Right lobe of liver (tissue), 6 donors: ENCODE measurements around the gene ROR2. TPM values are rescaled to one million over a fixed set of nuclear protein-coding genes. Genes with fewer than 3 reads are reported as not detected.

ENCODE experiments used
- ATAC-seq, 4 donors: fragments of 200-7000 bp; cut with Tn5 transposase; one replicate each; pipeline ENCODE4 v1.9.1; 2020; ENCODE audit warnings: mild to moderate bottlenecking in 4 of 4, moderate library complexity in 4 of 4
- DNase-seq, 3 donors: peaks; one replicate each; pipeline ENCODE4 v3.0.0-alpha.2; 2020
- H3K27ac ChIP-seq, 3 donors: fragments of 200-600 bp; one replicate each; pipeline ENCODE4 v1.8.0; 2022
- H3K27me3 ChIP-seq, 2 donors: fragments of 200-600 bp; one replicate each; pipeline ENCODE4 v1.8.0; 2022
- H3K36me3 ChIP-seq, 4 donors: fragments of 200-600 bp; sonication (generic) in 1 of 4; one replicate each; pipeline versions ENCODE4 v1.5.1 to v1.8.0; 2017 to 2022; ENCODE audit warnings: control low read depth in 1 of 4
- H3K4me1 ChIP-seq, 4 donors: fragments of 200-600 bp; sonication (generic) in 1 of 4; one replicate each; pipeline versions ENCODE4 v1.5.1 to v1.8.0; 2017 to 2022; ENCODE audit warnings: control low read depth in 1 of 4
- H3K4me3 ChIP-seq, 3 donors: fragments of 200-600 bp; one replicate each; pipeline ENCODE4 v1.8.0; 2022
- H3K9me3 ChIP-seq, 4 donors: fragments of 200-600 bp; sonication (generic) in 1 of 4; one replicate each; pipeline versions ENCODE4 v1.5.1 to v1.8.0; 2017 to 2022; ENCODE audit warnings: control low read depth in 1 of 4
- POLR2A ChIP-seq: fragments of 450-650 bp; IDR thresholded peaks from one replicate; pipeline ENCODE4 v1.6.1; 2017; ENCODE audit warnings: antibody characterized with exemption, mild to moderate bottlenecking
- WGBS: methylation state at CpG from one replicate; pipeline ENCODE4 v1.1.6; 2018; ENCODE audit warnings: low coverage, low lambda C conversion rate; ENCODE audit not compliant: insufficient coverage; ENCODE audit errors: missing lambda C conversion rate; 5-methylcytosine and 5-hydroxymethylcytosine counted together
- intact Hi-C, 2 donors: fragments of 100-400 bp; cut with DNase I; formaldehyde crosslinking; loops; one replicate each; pipeline versions ENCODE4 v1.11.2 to v1.14.1; 2022
- total RNA-seq, 6 experiments: library from RNA; depleted of rRNA in 2 of 6; stranded (reverse); fragments of >200 nt in 2 of 6; fragmentation: NEBNext Ultra II Directional in 3 of 6; extraction: Animal tissue kit (Norgen Biotek cat#: 25700) in 3 of 6; gene quantifications; one replicate each; pipeline versions ENCODE4 v1.1.0 to v1.2.4, GENCODE V29; 2016 to 2023
- TF ChIP-seq, protein P1 (sequence below), 4 donors: fragments of 200-600 bp in 3 of 4; fragments of 450-650 bp in 1 of 4; IDR thresholded peaks; one replicate each; pipeline versions ENCODE4 v1.5.1 to v1.8.0; 2016 to 2022; ENCODE audit warnings: antibody characterized with exemption in 4 of 4, mild to moderate bottlenecking in 2 of 4
- donor health status: DM: no; HTN: yes; CAD: no.
- donor health status: DM: no; HTN: no; CAD: no.
- donor health status: DM: no; HTN: no; CAD: no.
- donor health status: DM: no; HTN: yes; CAD: no.
- donor health status: DM: no; HTN: yes; CAD: no.

Gene ROR2
- total RNA-seq, 6 experiments from 2014 or later: 0.12 to 1.2 (median 0.49) TPM; not detected in 1

DNA sequence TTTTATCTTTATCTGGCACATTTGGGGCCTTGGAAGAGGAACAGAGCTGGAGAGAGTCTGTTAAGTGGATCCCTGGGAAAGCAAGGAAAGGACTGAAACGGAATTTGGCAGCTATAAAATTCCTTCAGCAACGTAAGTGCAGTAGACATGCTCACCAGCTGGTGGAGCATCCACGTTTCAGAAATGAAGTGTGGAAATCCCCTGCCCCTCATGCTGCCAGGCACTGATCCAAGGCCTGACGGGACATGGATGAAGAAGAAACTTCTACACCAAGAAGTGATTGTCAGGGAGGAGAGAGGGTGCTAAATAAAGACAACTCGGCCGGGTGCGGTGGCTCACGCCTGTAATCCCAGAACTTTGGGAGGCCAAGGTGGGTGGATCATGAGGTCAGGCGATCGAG lies 209.3 kb downstream of the ROR2 start:
- TF ChIP-seq, protein P1, sequence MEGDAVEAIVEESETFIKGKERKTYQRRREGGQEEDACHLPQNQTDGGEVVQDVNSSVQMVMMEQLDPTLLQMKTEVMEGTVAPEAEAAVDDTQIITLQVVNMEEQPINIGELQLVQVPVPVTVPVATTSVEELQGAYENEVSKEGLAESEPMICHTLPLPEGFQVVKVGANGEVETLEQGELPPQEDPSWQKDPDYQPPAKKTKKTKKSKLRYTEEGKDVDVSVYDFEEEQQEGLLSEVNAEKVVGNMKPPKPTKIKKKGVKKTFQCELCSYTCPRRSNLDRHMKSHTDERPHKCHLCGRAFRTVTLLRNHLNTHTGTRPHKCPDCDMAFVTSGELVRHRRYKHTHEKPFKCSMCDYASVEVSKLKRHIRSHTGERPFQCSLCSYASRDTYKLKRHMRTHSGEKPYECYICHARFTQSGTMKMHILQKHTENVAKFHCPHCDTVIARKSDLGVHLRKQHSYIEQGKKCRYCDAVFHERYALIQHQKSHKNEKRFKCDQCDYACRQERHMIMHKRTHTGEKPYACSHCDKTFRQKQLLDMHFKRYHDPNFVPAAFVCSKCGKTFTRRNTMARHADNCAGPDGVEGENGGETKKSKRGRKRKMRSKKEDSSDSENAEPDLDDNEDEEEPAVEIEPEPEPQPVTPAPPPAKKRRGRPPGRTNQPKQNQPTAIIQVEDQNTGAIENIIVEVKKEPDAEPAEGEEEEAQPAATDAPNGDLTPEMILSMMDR (IDR thresholded peaks at IDR 0.05): no peak
- TF ChIP-seq POLR2A: no peak
- Histone ChIP-seq H3K4me3 (no peak overlapping the region), H3K4me1 (no peaks in the 10 kb centered on the region), H3K27ac (no peak overlapping the region), H3K36me3 (no peaks in the 10 kb centered on the region), H3K9me3 (no peaks in the 10 kb centered on the region), H3K27me3 (no peaks in the 10 kb centered on the region)
- intact Hi-C loops: no loop called here
- DNase-seq (no peak), ATAC-seq (no peak)
- WGBS: 55% methylated on average over 10 of the region's 10 CpGs

DNA sequence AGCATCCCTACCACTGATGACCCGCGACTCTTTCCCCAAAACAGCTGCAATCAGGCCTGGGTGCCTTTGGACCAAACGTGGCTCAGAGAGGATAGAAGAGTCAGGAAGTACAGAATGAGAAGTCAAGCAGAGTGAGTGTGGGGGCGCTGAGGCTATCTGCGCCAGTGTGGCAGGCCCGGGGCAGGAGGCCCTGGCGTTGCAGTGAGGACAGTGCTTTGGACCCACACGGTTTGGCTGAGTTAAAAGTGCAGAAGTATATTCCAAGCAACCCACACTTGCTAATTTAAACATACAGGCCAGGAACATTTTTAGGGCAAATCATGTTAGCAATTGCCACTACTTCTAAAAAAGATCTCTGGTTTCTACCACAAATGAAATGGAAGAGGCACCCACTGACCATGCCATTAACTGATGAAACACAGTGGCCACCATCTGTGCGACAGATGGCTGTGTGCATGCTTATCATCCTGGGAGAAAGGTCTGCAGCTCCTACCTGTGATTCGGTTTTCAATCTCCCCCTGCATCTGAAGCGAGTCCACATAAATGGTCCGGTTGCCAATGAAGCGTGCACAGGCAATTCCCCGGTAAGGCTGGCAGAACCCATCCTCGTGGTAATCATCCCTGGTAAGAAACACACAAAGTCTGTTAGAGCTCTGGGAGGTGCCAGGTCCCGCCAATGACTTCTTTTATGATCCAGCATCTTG lies 213.0 kb downstream of the ROR2 start:
- WGBS: 55% methylated on average over 12 of the region's 16 CpGs
- ATAC-seq: no peak

DNA sequence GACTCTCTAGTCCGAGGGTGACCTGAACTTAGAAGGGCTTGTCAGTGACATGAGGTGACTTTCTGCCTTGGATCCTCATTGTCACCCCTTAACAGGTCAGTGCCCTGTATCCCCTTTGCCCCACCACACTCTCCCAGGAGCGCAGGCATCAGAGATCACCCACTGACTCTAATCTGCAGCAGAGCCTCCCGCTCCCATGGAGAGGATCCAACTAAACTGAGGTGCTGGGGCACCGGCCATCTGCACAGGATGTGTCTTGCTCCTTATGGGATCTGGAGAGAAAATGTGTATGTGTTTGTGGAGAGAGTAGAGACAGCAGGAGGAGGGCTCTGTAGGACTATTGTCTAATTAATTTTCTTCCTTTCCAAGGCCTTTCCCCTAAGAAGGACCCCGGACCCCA lies 213.7 kb downstream of the ROR2 start:
- ATAC-seq: no peak
- no peak overlapping the region for H3K27ac ChIP-seq
- no peaks in the 10 kb centered on the region for H3K9me3 ChIP-seq
- 54% methylated on average over 3 of the region's 5 CpGs for WGBS
- no peak overlapping the region for H3K4me3 ChIP-seq
- intact Hi-C loops: no loop called here
- no peak for TF ChIP-seq POLR2A
- TF ChIP-seq, protein P1 (IDR thresholded peaks at IDR 0.05): no peak
- H3K27me3 ChIP-seq: no peaks in the 10 kb centered on the region
- H3K4me1 ChIP-seq: no peaks in the 10 kb centered on the region
- DNase-seq: no peak
- H3K36me3 ChIP-seq: no peaks in the 10 kb centered on the region

More for the DNA sequence above, 213.0 kb downstream of the ROR2 start:
- no peak for DNase-seq
- Histone ChIP-seq H3K27me3 (no peaks in the 10 kb centered on the region), H3K4me3 (no peak overlapping the region), H3K27ac (no peak overlapping the region), H3K9me3 (no peaks in the 10 kb centered on the region), H3K36me3 (no peaks in the 10 kb centered on the region), H3K4me1 (no peaks in the 10 kb centered on the region)
- intact Hi-C loops: no loop called here
- TF ChIP-seq, protein P1 (IDR thresholded peaks at IDR 0.05): no peak
- no peak for TF ChIP-seq POLR2A

DNA sequence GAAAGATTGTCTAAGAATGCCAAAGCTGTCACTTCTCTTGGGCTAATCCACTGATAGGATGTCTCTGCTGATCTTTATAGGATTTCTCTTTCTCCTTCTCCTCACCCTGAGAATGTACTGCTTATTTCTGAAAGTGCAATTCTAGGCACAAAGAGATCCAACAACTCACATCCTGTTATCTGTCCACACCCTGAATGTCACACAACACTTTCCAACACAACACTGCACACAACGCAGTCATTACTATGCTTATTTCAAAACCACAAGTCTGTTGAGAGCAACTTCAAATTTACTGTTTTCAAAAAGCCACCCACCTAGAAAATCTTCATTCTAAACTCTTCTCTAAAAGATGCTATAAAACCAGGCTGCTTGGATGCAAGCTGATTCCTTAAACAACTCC lies 215.0 kb downstream of the ROR2 start:
- DNase-seq (no peak), ATAC-seq (no peak)
- WGBS: 79% methylated on average over 1 of the region's 1 CpG
- TF ChIP-seq, protein P1 (IDR thresholded peaks at IDR 0.05): no peak
- TF ChIP-seq POLR2A: no peak
- Histone ChIP-seq H3K4me3 (no peak overlapping the region), H3K27me3 (no peaks in the 10 kb centered on the region), H3K4me1 (no peaks in the 10 kb centered on the region), H3K27ac (no peak overlapping the region), H3K9me3 (no peaks in the 10 kb centered on the region), H3K36me3 (no peaks in the 10 kb centered on the region)
- intact Hi-C loops: no loop called here
